Endothelial cell of umbilical vein (primary cell): ENCODE results near the gene FOXP1. TPM values are rescaled to one million over a fixed set of nuclear protein-coding genes. Genes with fewer than 3 reads are reported as not detected.
A peak's percentile ranks its signal among the peaks of the same experiment; 100 is the strongest.

Experiments used
- BruUV-seq: library from RNA; stranded (reverse); fragments of 400-500 nt; replicated peaks from 2 replicates; lab custom pipeline; 2021; lab: Mats Ljungman, UMichigan
- CTCF ChIA-PET: fragments of 300-600, 350-600 bp; sonication (Branson Sonifier 250); formaldehyde crosslinking; loops from one replicate; lab custom pipeline; 2021; ENCODE audit warnings: antibody characterized with exemption, inconsistent platforms; lab: Charles Lee
- POLR2A ChIA-PET: fragments of 300-600, 350-600 bp; sonication (Branson Sonifier 250); formaldehyde crosslinking; loops from one replicate; lab custom pipeline; 2021; ENCODE audit warnings: antibody characterized with exemption, inconsistent platforms; lab: Charles Lee
- DNase-seq: peaks from one replicate; pipeline ENCODE4 v3.0.0-alpha.2; 2011; ENCODE audit warnings: low read depth, low spot score
- FAIRE-seq: peaks from 2 replicates; lab custom pipeline; 2011; peaks lifted over from hg19 to GRCh38; lab: Jason Lieb, UNC
- H2AFZ ChIP-seq: 2 replicates; pipeline ENCODE4 v1.6.0; 2012; ENCODE audit warnings: low read depth, low read length, control low read depth, inconsistent platforms
- H3K27ac ChIP-seq: 2 replicates; pipeline ENCODE4 v1.5.1; 2011; ENCODE audit warnings: low read depth, mild to moderate bottlenecking, control low read depth, low read length, moderate library complexity; ENCODE audit not compliant: insufficient read depth
- H3K27me3 ChIP-seq, 2 experiments: 2 replicates each; pipeline versions ENCODE4 v1.6.0 to v1.6.1; 2011; ENCODE audit warnings: low read length in 2 of 2, mixed read lengths in 1 of 2; ENCODE audit not compliant: control insufficient read depth in 2 of 2, insufficient read depth in 2 of 2
- H3K36me3 ChIP-seq, 2 experiments: 2 replicates in 1 of 2; 3 replicates in 1 of 2; pipeline ENCODE4 v1.5.1; 2011; ENCODE audit warnings: low read length in 2 of 2, mild to moderate bottlenecking in 1 of 2, moderate library complexity in 1 of 2; ENCODE audit not compliant: control insufficient read depth in 2 of 2, insufficient read depth in 2 of 2; ENCODE audit errors: extremely low read depth in 1 of 2
- H3K4me1 ChIP-seq: 3 replicates; pipeline ENCODE4 v1.5.1; 2011; ENCODE audit warnings: mild to moderate bottlenecking, low read length; ENCODE audit not compliant: control insufficient read depth, insufficient read depth; ENCODE audit errors: extremely low read depth
- H3K4me2 ChIP-seq: 2 replicates; pipeline ENCODE4 v1.6.1; 2011; ENCODE audit warnings: low read length, control low read depth, mixed read lengths; ENCODE audit not compliant: insufficient read depth
- H3K4me3 ChIP-seq, 3 experiments: fragments of 200-600 bp in 1 of 3; sonication (generic), shearing (Covaris generic) in 1 of 3; replicated peaks in 1 of 3; 2 replicates each; pipeline ENCODE4 v1.5.1; 2011 to 2016; ENCODE audit warnings: control low read depth in 3 of 3, low read length in 3 of 3, mild to moderate bottlenecking in 2 of 3, inconsistent platforms in 1 of 3, low read depth in 1 of 3, moderate library complexity in 1 of 3; ENCODE audit not compliant: insufficient read depth in 1 of 3
- H3K79me2 ChIP-seq: 2 replicates; pipeline ENCODE4 v1.6.0; 2012; ENCODE audit warnings: low read length, inconsistent platforms; ENCODE audit not compliant: control insufficient read depth, insufficient read depth
- H3K9ac ChIP-seq: replicated peaks from 2 replicates; pipeline ENCODE3; 2011; ENCODE audit warnings: low read length, control low read depth; ENCODE audit not compliant: insufficient read depth; ENCODE audit errors: extremely low read depth
- H3K9me1 ChIP-seq: replicated peaks from 3 replicates; pipeline ENCODE4 v1.6.0; 2011; ENCODE audit warnings: mild to moderate bottlenecking, low read length; ENCODE audit not compliant: control insufficient read depth, insufficient read depth; ENCODE audit errors: extremely low read depth
- H3K9me3 ChIP-seq: replicated peaks from 2 replicates; pipeline ENCODE4 v1.5.1; 2012; ENCODE audit warnings: low read length, inconsistent platforms; ENCODE audit not compliant: control insufficient read depth, insufficient read depth
- H4K20me1 ChIP-seq: replicated peaks from 2 replicates; pipeline ENCODE3; 2011; ENCODE audit warnings: mild to moderate bottlenecking, low read length; ENCODE audit not compliant: control insufficient read depth, insufficient read depth; ENCODE audit errors: extremely low read depth
- EZH2 ChIP-seq: IDR thresholded peaks from 2 replicates; pipeline ENCODE4 v1.6.1; 2012; ENCODE audit warnings: borderline replicate concordance, low read depth, mild to moderate bottlenecking, moderate library complexity, low read length, inconsistent platforms; ENCODE audit not compliant: severe bottlenecking
- FOS ChIP-seq: IDR thresholded peaks from 2 replicates; pipeline ENCODE4 v1.6.1; 2011; ENCODE audit warnings: mild to moderate bottlenecking, low read length, moderate library complexity, borderline replicate concordance; ENCODE audit not compliant: insufficient read depth
- GATA2 ChIP-seq: IDR thresholded peaks from 2 replicates; pipeline ENCODE4 v1.7.0; 2011; ENCODE audit warnings: low read depth, mild to moderate bottlenecking, moderate library complexity, mixed read lengths, low read length; ENCODE audit not compliant: insufficient read length, insufficient read depth
- JUN ChIP-seq: IDR thresholded peaks from 2 replicates; pipeline ENCODE4 v1.6.1; 2011; ENCODE audit warnings: borderline replicate concordance, low read depth; ENCODE audit not compliant: insufficient read length, insufficient read depth
- MYC ChIP-seq: IDR thresholded peaks from one replicate; pipeline ENCODE4 v1.6.1; 2011; ENCODE audit warnings: mild to moderate bottlenecking, low read depth, low read length
- POLR2A ChIP-seq: IDR thresholded peaks from 2 replicates; pipeline ENCODE4 v1.6.1; 2012; ENCODE audit warnings: low read depth, mild to moderate bottlenecking, control low read depth, low read length
- POLR2AphosphoS5 ChIP-seq: IDR thresholded peaks from 2 replicates; pipeline ENCODE4 v1.6.1; 2012; ENCODE audit warnings: low read depth, mild to moderate bottlenecking, control low read depth, low read length, moderate library complexity; ENCODE audit not compliant: insufficient read depth
- dilution Hi-C: fragments of 300-500 bp; cut with MboI; formaldehyde crosslinking; loops from one replicate; pipeline ENCODE4 v1.15.0; 2019; ENCODE audit warnings: low sequenced_read_pairs; ENCODE audit not compliant: extremely low pct_ligation_motif_present
- intact Hi-C: fragments of 100-400 bp; cut with micrococcal nuclease; formaldehyde crosslinking; loops from one replicate; pipeline ENCODE4 v1.10.0; 2022
- polyA plus RNA-seq, 4 experiments: library from polyadenylated mRNA; depleted of rRNA in 3 of 4; stranded (reverse) in 3 of 4; unstranded in 1 of 4; fragments of >200 nt; gene quantifications; 2 replicates each; pipeline versions ENCODE4 v1.2.1 to v1.2.3, GENCODE V29; 2011 to 2012; ENCODE audit warnings: missing spikeins in 1 of 4
- total RNA-seq: library from RNA; stranded (reverse); gene quantifications from 2 replicates; pipeline ENCODE4 v1.2.3, GENCODE V29; 2021
- TF ChIP-seq, protein P1 (sequence below), 2 donors: IDR thresholded peaks; 1 replicate in 1 of 2; 2 replicates in 1 of 2; pipeline ENCODE4 v1.5.1; 2011; ENCODE audit warnings: low read length in 2 of 2, mild to moderate bottlenecking in 2 of 2, moderate library complexity in 2 of 2, control low read depth in 1 of 2, inconsistent platforms in 1 of 2, low read depth in 1 of 2; ENCODE audit not compliant: insufficient read depth in 1 of 2; ENCODE audit errors: extremely low read depth in 1 of 2
- TF ChIP-seq, protein P2 (sequence below): IDR thresholded peaks from 2 replicates; pipeline ENCODE4 v1.6.1; 2011; ENCODE audit not compliant: insufficient read depth, insufficient read length

The FOXP1 gene
- total and polyA plus RNA-seq, 2 donors (not counting 3 experiments of a cell fraction or from before 2014, with no cell fraction given) = 41.0 to 107 TPM

DNA sequence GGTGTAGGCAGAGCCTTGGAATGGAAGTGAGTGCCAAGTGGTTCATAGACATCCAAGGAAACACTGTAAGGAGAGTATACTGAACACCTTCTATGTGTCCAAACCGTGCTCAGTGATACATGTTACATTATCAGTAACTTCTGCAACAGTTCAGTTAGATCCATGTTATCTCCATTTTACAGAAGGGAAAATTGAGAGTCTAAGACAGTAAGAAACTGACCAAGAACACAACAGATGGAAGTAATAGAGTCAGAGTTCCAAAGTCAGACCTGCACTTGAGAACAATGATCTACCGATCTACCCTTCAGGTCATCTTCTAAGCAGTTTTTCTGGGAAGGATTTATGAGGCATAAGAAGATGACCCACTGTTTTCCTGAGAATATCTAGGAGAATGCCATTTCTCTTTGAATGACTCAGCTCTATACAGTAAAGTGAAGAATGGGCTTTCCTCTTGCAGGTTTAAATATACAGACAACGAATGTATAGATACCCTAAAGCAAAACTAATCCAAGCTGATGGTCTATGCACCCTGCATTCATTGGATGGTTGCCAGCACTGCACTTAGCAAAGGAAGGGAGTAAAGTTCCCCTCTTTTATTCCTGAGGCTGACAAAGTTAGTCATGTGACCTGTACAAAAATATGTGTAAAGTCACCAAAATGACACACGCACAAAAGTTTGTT, 667.0 kb downstream of the FOXP1 start:
- H3K27me3 ChIP-seq = no peaks in the 10 kb centered on the region
- CTCF ChIA-PET = no interaction called here
- no peaks in the 10 kb centered on the region for H3K9me1 ChIP-seq
- no peaks in the 10 kb centered on the region for H3K36me3 ChIP-seq
- no peak overlapping the region for H3K4me2 ChIP-seq
- no TSS peak for BruUV-seq
- dilution Hi-C loops (no loop called here), intact Hi-C loops (no loop called here)
- H3K79me2 ChIP-seq = no peaks in the 10 kb centered on the region
- H3K9ac ChIP-seq = no peak overlapping the region
- H2AFZ ChIP-seq = no peak overlapping the region
- TF ChIP-seq POLR2A = no peak
- no peak for TF ChIP-seq POLR2AphosphoS5
- TF ChIP-seq FOS = no peak
- TF ChIP-seq MYC = no peak
- TF ChIP-seq JUN = no peak
- TF ChIP-seq, protein P1, sequence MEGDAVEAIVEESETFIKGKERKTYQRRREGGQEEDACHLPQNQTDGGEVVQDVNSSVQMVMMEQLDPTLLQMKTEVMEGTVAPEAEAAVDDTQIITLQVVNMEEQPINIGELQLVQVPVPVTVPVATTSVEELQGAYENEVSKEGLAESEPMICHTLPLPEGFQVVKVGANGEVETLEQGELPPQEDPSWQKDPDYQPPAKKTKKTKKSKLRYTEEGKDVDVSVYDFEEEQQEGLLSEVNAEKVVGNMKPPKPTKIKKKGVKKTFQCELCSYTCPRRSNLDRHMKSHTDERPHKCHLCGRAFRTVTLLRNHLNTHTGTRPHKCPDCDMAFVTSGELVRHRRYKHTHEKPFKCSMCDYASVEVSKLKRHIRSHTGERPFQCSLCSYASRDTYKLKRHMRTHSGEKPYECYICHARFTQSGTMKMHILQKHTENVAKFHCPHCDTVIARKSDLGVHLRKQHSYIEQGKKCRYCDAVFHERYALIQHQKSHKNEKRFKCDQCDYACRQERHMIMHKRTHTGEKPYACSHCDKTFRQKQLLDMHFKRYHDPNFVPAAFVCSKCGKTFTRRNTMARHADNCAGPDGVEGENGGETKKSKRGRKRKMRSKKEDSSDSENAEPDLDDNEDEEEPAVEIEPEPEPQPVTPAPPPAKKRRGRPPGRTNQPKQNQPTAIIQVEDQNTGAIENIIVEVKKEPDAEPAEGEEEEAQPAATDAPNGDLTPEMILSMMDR (IDR thresholded peaks at IDR 0.05; ENCODE audit: extremely low read depth in 1 of 2, insufficient read depth in 1 of 2, low read depth in 1 of 2, low read length in 2 of 2) = no peak
- no peak for TF ChIP-seq GATA2
- TF ChIP-seq, protein P2, sequence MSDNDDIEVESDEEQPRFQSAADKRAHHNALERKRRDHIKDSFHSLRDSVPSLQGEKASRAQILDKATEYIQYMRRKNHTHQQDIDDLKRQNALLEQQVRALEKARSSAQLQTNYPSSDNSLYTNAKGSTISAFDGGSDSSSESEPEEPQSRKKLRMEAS = no peak
- TF ChIP-seq EZH2 = no peak
- no peak overlapping the region for H3K4me3 ChIP-seq
- peaks cover 8% of the 10 kb centered on the region for H3K4me1 ChIP-seq
- no peaks in the 10 kb centered on the region for H3K9me3 ChIP-seq
- POLR2A ChIA-PET = no interaction called here
- FAIRE-seq = no peak
- H3K27ac ChIP-seq = no peak overlapping the region
- no peaks in the 10 kb centered on the region for H4K20me1 ChIP-seq
- peak; percentile 33 for DNase-seq
